GM04504 (cell line): ENCODE results near the gene VPS26C.
A peak's percentile ranks its signal among the peaks of the same experiment; 100 is the strongest.
"Not testable (repeated sequence)": the region's sequence is repeated elsewhere in the genome, so short reads cannot be mapped to it uniquely, and the experiment has no call there.

Experiments
- DNase-seq: peaks from one replicate; pipeline ENCODE4 v3.0.0-alpha.2; 2012; ENCODE audit warnings: low read depth

Gene VPS26C

GRCh38 chr21:37228003-37228400, 39.1 kb downstream of the VPS26C start:
- no peak for DNase-seq

GRCh38 chr21:37227071-37228002, 39.8 kb downstream of the VPS26C start:
- DNase-seq = no peak

- DNase-seq = no peak
Measured at GRCh38 chr21:37226041-37226920, 40.9 kb downstream of the VPS26C start.

DNA sequence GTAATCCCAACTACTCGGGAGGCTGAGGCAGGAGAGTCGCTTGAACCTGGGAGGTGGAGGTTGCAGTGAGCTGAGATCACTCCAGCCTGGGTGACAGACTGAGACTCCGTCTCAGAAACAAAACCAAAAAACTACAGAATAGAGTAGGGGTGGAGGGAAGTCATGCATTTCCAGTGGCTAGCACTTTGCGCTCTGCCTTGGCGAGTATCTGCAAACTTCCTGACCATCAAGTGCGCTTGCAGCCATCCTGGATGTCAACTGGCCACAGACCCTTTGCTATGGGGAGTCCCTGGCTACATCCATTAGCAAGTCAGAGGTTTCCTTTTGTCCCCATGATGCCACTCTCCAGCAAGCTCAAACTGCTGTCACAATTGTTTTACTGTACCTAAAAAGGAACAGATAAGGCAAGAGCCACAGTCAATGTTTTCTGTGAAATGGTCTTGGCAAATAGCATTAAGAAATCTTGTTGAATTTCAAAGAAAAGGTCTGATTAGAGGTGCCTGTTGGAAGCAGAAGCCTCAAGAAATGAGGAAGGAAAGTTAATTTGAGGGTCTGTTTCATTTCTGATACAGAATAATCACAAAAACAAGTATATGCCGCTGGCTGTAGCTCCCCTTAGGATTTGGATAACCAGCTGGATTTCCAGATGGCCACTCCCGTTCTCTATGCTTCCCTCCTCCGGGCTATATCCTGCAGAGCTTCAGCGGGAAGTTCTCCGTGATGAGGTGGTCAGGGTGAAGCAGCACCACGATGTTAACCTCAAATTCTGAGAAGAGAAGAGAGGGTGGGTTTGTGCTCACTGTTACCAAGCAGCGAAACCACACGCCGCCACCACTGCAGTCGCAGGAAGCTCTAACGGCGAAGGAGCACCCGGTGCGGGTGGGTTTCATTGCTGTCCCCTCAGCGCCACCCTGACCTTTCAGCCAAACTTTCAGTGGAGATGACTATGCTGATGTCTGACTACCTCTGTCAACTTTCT, 42.0 kb downstream of the VPS26C start:
- DNase-seq = no peak

GRCh38 chr21:37223804-37224345, 43.3 kb downstream of the VPS26C start:
- DNase-seq = no peak

DNA sequence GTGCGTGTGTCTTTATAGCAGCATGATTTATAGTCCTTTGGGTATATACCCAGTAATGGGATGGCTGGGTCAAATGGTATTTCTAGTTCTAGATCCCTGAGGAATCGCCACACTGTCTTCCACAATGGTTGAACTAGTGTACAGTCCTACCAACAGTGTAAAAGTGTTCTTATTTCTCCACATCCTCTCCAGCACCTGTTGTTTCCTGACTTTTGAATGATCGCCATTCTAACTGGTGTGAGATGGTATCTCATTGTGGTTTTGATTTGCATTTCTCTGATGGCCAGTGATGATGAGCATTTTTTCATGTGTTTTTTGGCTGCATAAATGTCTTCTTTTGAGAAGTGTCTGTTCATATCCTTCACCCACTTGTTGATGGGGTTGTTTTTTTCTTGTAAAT, 44.9 kb downstream of the VPS26C start:
- DNase-seq = not testable (repeated sequence)

DNA sequence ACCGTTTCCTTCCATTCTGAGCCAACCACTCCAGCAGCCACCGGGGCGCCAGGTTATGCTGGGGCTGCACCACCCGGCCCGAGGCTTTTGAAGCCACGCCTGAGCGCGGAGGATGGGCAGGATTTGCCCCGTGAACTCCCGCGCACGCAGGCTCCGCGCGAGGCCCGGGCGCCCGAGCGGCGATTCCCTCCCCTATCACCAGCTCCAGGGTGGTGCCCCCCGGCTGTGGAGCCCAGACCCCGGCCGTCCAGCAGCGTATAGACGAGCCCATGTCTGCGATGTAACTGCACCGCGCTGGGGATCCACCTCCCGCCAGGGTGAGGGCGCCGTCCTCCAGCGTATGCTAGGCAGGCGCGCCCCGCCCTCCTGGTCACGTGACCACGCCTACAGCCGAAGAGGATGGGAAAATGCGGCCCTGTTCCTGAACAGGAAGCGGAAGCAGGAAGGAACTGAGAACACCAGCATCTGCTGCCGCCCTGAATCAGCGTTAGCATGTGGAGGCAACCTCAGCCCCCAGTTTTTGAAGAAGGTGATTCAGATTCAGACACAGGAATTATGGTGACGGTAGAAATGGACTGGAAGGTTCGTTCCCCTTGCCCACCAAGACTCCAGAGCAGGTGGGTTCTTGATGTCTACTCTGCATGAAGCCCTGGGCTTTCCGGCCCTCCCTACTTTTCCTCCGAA, 46.0 kb downstream of the VPS26C start:
- peak; percentile 75 for DNase-seq

GRCh38 chr21:37220433-37220980, 46.6 kb downstream of the VPS26C start:
- peak; percentile 10 for DNase-seq

DNA sequence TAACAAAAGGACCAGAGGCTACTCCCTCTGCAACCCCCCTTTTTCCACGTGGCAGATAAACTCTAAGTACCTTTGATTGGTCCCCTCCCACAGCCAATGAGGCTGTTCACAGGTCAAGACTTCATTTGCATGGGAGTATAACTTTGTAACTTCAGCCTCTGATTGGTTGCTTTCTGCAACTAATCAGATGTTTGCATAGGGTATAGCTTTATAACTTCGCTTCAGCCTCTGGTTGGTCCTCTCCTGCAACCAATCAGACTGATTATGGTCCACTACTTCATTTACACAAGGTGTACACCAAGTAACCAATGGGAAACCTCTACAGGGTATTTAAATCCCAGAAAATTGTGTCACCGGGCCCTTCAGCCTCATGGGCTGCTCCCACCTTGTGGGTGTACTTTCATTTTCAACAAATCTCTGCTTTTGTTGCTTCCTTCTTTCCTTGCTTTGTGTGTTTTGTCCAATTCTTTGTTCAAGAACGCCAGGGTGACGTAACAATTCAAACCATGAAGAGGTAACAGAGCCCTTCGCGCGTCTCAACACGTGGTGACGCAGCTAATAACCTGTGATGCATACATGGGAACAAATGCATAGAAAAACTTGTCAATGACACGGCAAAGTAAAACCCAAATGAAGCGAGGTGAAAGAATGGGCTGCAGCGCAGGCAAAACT, 47.2 kb downstream of the VPS26C start:
- no peak for DNase-seq

- DNase-seq = no peak
Measured at GRCh38 chr21:37214952-37215351, 52.2 kb downstream of the VPS26C start.

- no peak for DNase-seq
Measured at GRCh38 chr21:37210799-37211198, 56.3 kb downstream of the VPS26C start.

DNA sequence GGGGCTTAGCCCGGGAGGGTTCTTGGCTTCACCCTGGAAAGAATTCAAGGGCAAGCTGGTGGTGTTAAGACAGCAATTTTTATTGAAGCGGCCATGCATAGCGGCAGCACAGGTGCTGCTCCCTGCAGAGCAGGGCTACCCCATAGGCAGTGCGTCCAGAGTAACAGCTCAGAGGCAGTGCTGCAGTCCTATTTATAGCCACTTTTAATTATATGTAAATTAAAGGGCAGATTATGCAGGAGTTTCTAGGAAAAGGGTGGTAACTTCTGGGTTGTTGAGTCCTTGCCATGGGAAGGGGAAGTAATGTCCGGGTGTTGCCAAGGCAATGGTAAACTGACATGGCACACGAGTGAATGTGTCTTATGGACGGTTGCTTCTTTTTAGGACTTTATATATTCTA, 57.0 kb downstream of the VPS26C start:
- no peak for DNase-seq

DNA sequence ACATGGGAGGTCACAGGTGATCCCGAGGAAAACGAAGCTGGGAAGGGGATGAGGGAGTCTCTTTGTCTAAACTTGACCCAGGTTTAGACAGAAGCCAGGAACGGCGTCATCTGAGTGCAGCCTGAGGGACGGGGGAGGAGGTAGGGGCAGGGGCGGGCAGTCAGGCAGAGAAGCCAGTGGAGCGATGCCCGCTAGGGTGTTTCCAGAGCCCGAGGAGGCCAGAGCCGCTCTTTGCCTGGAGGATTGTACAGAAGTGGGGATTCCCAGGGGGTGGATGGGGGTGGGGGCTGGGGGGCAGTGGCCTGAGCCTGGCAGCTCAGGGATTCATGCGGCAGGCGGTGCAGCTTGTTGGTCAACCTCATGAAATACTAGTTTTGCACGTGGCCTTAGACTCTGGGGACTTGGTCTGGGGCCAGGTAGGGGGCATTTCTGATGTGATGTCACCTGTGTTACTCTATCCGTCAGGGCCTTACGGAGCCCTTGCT, 58.4 kb downstream of the VPS26C start:
- no peak for DNase-seq

DNA sequence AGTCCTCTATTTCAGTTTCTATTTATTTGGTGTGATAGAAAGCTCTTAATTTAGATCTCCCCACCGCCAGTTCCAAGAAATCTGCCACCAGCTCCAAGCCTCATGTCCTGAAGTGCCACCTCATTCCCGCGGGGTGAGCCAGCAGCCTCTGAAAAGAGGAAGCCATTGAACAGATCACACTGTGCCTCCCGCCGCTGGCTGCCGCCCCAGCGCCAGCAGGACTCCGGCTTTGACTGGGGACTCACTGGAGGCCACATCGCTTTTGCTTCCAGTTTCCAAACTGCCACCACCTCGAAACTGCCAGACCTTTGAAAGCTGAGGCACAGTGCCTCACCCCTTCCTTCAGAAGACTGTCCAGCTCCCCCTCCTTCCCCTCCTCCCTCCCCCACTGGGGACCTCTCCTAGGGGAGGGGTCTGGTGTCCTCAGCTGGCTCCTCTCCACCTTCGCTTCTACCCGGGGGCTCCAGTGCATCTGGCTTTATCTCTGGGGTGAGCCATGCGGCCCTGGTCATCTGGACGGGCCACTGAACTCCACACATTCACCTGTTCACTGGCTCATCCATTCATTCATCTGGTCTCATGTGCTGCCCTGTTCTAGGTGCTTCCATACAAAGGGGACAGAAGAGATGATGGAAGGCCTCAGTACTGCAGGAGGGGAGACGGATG, 58.9 kb downstream of the VPS26C start:
- DNase-seq = no peak

GRCh38 chr21:37207441-37208009, 59.6 kb downstream of the VPS26C start:
- no peak for DNase-seq

DNA sequence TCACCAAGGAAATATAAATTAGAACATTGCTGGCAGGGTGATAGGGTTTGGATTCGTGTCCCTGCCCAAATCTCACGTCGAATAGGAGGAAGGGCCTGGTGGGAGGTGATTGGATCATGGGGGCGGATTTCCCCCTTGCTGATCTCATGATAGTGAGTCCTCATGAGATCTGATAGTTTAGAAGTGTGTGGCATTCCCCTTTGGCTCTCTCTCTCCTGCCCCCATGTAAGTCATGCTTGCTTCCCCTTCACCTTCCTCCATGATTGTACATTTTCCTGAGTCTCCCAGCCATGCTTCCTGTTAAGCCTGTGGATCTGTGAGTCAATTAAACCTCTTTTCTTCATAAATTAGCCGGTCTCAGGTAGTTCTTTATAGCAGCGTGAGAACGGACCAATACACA, 60.6 kb downstream of the VPS26C start:
- DNase-seq = no peak

- no peak for DNase-seq
Measured at GRCh38 chr21:37204580-37204979, 62.6 kb downstream of the VPS26C start.

GRCh38 chr21:37202221-37203110, 64.7 kb downstream of the VPS26C start:
- no peak for DNase-seq
